ENCODE measurements around the gene MAZ. TPM values are rescaled to one million over a fixed set of nuclear protein-coding genes. Genes with fewer than 3 reads are reported as not detected.

MAZ gene
- total RNA-seq, 1 donor from 2014 or later: 120 TPM

DNA sequence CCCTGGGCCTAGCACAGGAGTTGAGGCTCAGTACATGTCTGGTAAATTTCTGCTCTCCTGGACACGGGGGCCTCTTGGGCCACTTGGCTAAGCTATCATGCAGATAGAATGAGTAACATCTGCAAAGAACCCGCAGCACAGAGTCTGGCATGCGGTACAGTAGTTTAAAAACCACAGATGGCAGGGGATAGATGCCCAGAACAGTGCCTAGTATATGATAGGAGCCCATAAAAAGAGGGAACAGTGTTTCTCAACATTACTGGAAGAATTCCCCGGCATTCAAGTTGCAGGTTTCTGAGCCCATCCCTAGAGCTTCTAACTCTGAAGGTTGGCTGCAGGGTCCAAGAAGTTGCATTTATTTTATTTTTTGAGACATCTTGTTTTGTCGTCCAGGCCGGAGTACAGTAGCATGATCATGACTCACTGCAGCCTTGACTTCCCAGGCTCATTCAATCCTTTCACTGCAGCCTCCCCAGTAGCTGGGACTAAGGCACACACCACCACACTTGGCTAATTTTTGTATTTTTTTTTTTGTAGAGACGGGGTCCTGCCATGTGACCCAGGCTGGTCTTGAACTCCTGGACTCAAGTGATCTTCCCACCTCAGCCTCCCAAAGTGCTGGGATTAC, 50.9 kb downstream of the MAZ start:
- peaks cover 3% of the 10 kb centered on the region for H4K20me1 ChIP-seq (ENCODE audit: low read depth)
- no peaks in the 10 kb centered on the region for H3K36me3 ChIP-seq
- no peak overlapping the region for H3K4me2 ChIP-seq
- H3K9ac ChIP-seq: no peak overlapping the region
- Mint-ChIP-seq H3K4me1 (peaks cover 4% of the 10 kb centered on the region), H3K27ac (no peak overlapping the region), H3K4me3 (peak overlapping the region; percentile 30), H3K9me3 (no peaks in the 10 kb centered on the region), H3K36me3 (peaks cover 7% of the 10 kb centered on the region), H3K27me3 (ENCODE audit: insufficient read depth, low read depth) (peaks cover 8% of the 10 kb centered on the region)
- no peak overlapping the region for H3K27ac ChIP-seq
- no peaks in the 10 kb centered on the region for H3K27me3 ChIP-seq
- TF ChIP-seq, protein P1, sequence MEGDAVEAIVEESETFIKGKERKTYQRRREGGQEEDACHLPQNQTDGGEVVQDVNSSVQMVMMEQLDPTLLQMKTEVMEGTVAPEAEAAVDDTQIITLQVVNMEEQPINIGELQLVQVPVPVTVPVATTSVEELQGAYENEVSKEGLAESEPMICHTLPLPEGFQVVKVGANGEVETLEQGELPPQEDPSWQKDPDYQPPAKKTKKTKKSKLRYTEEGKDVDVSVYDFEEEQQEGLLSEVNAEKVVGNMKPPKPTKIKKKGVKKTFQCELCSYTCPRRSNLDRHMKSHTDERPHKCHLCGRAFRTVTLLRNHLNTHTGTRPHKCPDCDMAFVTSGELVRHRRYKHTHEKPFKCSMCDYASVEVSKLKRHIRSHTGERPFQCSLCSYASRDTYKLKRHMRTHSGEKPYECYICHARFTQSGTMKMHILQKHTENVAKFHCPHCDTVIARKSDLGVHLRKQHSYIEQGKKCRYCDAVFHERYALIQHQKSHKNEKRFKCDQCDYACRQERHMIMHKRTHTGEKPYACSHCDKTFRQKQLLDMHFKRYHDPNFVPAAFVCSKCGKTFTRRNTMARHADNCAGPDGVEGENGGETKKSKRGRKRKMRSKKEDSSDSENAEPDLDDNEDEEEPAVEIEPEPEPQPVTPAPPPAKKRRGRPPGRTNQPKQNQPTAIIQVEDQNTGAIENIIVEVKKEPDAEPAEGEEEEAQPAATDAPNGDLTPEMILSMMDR (IDR thresholded peaks at IDR 0.05): no peak
- TF ChIP-seq EZH2phosphoT487 (IDR thresholded peaks at IDR 0.05) (no peak), EZH2 (IDR thresholded peaks at IDR 0.05) (no peak)
- peaks cover 18% of the 10 kb centered on the region for H3K79me2 ChIP-seq (ENCODE audit: low read depth)
- no peak for DNase-seq (ENCODE audit: low spot score)
- no peaks in the 10 kb centered on the region for H3K4me1 ChIP-seq
- H2AFZ ChIP-seq (replicated peaks): no peak overlapping the region
- peaks cover 4% of the 10 kb centered on the region for H3F3A ChIP-seq (ENCODE audit: low read depth)
- H3K4me3 ChIP-seq: no peak overlapping the region
- no peaks in the 10 kb centered on the region for H3K9me3 ChIP-seq (ENCODE audit: low read depth)

DNA sequence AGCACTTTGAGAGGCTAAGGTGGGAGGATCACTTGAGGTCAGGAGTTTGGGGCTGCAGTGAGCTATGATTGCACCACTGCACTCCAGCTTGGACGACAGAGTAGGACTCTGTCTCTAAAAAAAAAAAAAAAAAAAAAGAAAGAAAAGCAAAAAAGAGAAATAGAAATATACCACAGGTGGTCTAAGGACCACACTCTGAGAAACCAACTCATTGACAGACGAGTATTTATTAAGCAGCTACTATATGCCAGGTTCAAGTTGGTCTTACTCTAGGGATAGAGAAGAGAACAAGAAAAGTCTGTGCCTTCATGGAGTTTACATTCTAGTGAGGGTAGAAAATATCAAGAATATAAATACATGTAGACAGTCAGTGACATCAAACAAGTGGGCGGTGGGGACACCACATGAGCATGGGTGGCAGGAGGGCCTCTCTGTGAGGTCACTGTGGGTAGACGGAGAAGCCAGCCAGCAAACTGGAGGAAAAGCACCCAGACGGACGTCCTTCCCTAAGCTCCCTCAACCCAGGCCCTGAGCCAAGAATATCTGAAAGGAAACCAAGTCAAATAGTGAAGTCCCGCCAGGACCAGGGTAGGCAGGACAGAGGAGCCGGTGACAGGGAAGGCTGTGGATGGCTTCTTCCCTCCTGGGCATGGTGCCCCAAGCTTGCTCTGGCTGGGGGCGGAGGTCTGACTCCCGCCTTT, 52.0 kb downstream of the MAZ start:
- Histone ChIP-seq H2AFZ (replicated peaks) (no peak overlapping the region), H3K36me3 (no peaks in the 10 kb centered on the region), H3K4me2 (no peak overlapping the region), H3K4me3 (no peak overlapping the region), H3K79me2 (ENCODE audit: low read depth) (peaks cover 23% of the 10 kb centered on the region), H3K27me3 (no peaks in the 10 kb centered on the region), H3F3A (ENCODE audit: low read depth) (peaks cover 13% of the 10 kb centered on the region), H3K9me3 (ENCODE audit: low read depth) (no peaks in the 10 kb centered on the region), H4K20me1 (ENCODE audit: low read depth) (peaks cover 5% of the 10 kb centered on the region), H3K27ac (no peak overlapping the region), H3K4me1 (no peaks in the 10 kb centered on the region), H3K9ac (no peak overlapping the region)
- no peak for TF ChIP-seq EZH2 (IDR thresholded peaks at IDR 0.05)
- TF ChIP-seq, protein P1 (IDR thresholded peaks at IDR 0.05): no peak
- no peak for TF ChIP-seq EZH2phosphoT487 (IDR thresholded peaks at IDR 0.05)
- peaks cover 6% of the 10 kb centered on the region for H3K4me1 Mint-ChIP-seq
- H3K27me3 Mint-ChIP-seq (ENCODE audit: insufficient read depth, low read depth): peaks cover 8% of the 10 kb centered on the region
- no peaks in the 10 kb centered on the region for H3K9me3 Mint-ChIP-seq
- no peak for DNase-seq (ENCODE audit: low spot score)
- H3K36me3 Mint-ChIP-seq: peaks cover 7% of the 10 kb centered on the region
- H3K27ac Mint-ChIP-seq: no peak overlapping the region
- H3K4me3 Mint-ChIP-seq: no peak overlapping the region

DNA sequence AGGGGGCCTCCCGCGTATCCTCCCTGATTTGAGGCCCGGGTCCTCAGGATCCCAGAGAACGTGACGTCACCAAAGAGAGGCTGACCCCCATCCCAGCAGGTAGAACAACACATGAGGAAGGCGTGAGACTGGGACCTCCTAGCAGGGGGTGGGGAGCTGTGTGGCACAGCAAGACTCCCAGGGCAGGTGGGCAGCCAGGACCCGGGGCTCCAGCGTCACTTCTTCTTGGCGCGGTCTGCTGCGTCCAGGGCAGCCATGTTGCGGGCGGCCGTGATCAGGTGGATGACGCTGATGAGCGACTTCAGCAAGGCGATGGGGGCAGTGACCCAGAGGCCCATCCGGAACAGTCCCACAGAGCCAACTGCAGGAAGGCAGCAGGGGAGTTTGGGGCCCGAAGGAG, 52.6 kb downstream of the MAZ start:
- TF ChIP-seq EZH2phosphoT487 (IDR thresholded peaks at IDR 0.05): no peak
- TF ChIP-seq EZH2 (IDR thresholded peaks at IDR 0.05): no peak
- TF ChIP-seq, protein P1 (IDR thresholded peaks at IDR 0.05): no peak
- H3K79me2 ChIP-seq (ENCODE audit: low read depth): peaks cover 23% of the 10 kb centered on the region
- H3K4me2 ChIP-seq: no peak overlapping the region
- H3K36me3 ChIP-seq: no peaks in the 10 kb centered on the region
- H3K9me3 Mint-ChIP-seq: no peaks in the 10 kb centered on the region
- no peak for DNase-seq (ENCODE audit: low spot score)
- H3K36me3 Mint-ChIP-seq: peaks cover 7% of the 10 kb centered on the region
- H2AFZ ChIP-seq (replicated peaks): no peak overlapping the region
- no peaks in the 10 kb centered on the region for H3K9me3 ChIP-seq (ENCODE audit: low read depth)
- no peak overlapping the region for H3K27ac Mint-ChIP-seq
- peaks cover 5% of the 10 kb centered on the region for H3K27me3 Mint-ChIP-seq (ENCODE audit: insufficient read depth, low read depth)
- no peaks in the 10 kb centered on the region for H3K4me1 ChIP-seq
- H4K20me1 ChIP-seq (ENCODE audit: low read depth): peaks cover 5% of the 10 kb centered on the region
- H3K27ac ChIP-seq: no peak overlapping the region
- H3K4me3 Mint-ChIP-seq: no peak overlapping the region
- no peak overlapping the region for H3K9ac ChIP-seq
- peaks cover 6% of the 10 kb centered on the region for H3K4me1 Mint-ChIP-seq
- no peak overlapping the region for H3K4me3 ChIP-seq
- no peaks in the 10 kb centered on the region for H3K27me3 ChIP-seq
- peaks cover 13% of the 10 kb centered on the region for H3F3A ChIP-seq (ENCODE audit: low read depth)
